GM19099 (cell line): ENCODE measurements around the gene TSTD1.

Experiments used
- POLR2A ChIP-seq: IDR thresholded peaks from 3 replicates; pipeline ENCODE4 v1.6.1; 2011; ENCODE audit warnings: low read depth; ENCODE audit not compliant: insufficient read length; ENCODE audit errors: extremely low read depth

Gene TSTD1, protein sequence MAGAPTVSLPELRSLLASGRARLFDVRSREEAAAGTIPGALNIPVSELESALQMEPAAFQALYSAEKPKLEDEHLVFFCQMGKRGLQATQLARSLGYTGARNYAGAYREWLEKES

DNA sequence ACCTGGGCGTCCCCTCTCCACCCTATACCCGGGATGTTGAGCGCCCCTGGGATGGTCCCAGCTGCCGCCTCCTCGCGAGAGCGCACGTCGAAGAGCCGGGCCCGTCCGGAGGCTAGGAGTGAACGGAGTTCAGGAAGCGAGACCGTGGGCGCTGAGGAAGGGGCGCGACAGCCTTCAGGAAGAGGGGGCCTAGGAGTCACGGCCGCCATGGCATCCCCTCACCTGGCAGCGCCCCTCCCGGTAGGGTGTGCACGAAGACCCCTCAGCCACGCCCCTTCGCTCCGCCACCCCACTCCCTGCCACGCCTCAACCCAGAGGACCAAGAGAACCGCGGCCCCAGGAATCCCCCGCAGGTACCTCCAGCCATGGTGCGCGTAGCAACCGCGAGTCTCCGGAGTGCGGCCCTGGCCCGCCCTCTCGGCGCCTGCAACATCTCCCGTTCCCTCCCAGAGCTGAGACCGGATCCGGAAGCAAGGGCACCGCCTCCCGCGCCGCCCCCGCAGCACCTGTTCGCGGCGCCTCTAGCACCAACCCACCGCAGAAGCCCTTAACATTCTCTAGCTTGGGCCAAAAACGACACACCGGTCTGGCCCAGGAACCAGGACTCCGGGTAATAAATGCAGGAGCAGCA, at the start of gene TSTD1:
TSS of gene TSTD1 (minus strand) at position 442 of the 631 bp plus-strand sequence. CDS start at position 367, 75 bp downstream.
- TF ChIP-seq POLR2A = peak; percentile 72

DNA sequence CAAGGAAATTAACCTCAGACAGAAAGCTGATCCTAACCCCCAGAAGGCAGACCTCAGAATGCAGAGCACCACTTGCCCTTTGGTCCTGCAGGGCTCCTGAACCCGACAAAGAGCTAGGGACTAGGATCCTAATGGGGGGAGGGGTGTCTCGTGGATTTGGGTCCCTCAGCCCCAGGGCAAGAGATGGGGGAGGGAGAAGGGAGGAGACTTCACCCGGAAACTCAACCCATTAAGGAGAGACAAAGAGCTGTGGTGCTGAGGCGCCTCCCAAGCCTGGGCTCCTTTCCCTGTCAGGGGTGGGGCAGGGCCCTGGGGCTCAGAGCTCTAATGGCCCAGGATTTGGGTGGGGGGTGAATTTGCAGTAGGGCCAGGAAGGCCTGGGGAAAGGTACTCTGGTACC, 47.7 kb upstream of the TSTD1 start:
- no peak for TF ChIP-seq POLR2A

DNA sequence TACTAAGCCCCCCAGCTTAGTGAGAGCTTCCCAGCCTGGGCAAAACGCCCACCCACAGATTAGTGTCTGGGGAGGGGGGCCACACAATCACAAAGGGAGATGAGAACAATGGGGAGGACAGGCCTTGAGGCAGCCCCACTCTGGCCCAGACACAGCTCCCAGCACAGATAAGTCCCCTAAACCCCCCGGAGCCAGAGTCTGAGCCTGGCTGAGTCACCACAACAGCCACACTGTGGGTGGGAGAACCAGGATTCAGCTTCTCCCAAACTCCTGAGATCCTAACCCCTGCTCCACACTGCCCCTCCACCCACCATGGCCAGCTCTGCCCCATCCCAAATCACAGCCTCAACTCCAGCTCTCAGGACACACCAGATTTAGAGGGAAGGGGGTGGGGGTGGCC, 46.4 kb upstream of the TSTD1 start:
- no peak for TF ChIP-seq POLR2A

- no peak for TF ChIP-seq POLR2A
Measured at GRCh38 chr1:161084597-161084988, 45.8 kb upstream of the TSTD1 start.

- TF ChIP-seq POLR2A = no peak
Measured at GRCh38 chr1:161083748-161084596, 45.2 kb upstream of the TSTD1 start.

- no peak for TF ChIP-seq POLR2A
Measured at GRCh38 chr1:161082996-161083747, 44.4 kb upstream of the TSTD1 start.

- TF ChIP-seq POLR2A = no peak
Measured at GRCh38 chr1:161082483-161082882, 43.7 kb upstream of the TSTD1 start.

DNA sequence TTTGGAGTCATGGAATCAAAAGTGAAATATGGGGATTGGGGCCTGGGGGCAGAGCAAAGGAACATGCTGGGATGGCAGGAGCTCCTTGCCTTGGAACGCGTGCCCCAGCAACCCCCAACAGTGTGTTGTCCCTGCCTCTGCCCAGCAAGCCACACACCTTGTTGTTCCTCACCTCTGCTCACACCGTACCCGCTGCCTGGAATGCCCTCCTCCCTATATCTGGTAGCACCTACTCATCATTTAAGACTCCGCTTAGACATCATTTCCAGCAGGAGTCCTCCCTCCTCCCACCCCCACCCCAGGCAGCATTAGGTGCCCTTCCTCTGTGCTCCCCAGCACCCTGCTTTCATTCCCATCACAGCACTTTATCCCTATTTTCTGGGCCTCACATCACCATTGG, 42.8 kb upstream of the TSTD1 start:
- TF ChIP-seq POLR2A = no peak

GRCh38 chr1:161080441-161081405, 42.0 kb upstream of the TSTD1 start:
- no peak for TF ChIP-seq POLR2A

GRCh38 chr1:161079436-161080110, 40.8 kb upstream of the TSTD1 start:
- no peak for TF ChIP-seq POLR2A

- TF ChIP-seq POLR2A = no peak
Measured at GRCh38 chr1:161077426-161077825, 38.7 kb upstream of the TSTD1 start.

DNA sequence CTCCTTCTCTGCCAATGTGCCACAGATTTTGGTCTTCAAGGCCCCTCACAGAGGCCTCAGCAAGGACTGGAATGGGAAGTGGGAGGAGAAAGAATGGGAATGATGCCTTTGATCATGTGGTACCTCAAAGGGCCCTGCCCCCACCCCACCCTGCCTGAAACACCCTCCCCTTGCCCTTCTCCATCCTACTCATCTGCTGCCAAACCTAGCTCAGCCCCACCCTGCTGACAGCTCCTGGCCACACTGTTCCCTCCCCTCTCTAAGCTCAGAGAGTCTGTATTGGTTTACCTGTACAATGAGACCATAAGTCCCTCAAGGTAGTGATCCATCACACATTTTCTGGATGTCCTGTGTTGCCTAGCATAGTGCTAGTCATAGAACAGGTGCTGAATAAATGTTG, 37.6 kb upstream of the TSTD1 start:
- TF ChIP-seq POLR2A = no peak

DNA sequence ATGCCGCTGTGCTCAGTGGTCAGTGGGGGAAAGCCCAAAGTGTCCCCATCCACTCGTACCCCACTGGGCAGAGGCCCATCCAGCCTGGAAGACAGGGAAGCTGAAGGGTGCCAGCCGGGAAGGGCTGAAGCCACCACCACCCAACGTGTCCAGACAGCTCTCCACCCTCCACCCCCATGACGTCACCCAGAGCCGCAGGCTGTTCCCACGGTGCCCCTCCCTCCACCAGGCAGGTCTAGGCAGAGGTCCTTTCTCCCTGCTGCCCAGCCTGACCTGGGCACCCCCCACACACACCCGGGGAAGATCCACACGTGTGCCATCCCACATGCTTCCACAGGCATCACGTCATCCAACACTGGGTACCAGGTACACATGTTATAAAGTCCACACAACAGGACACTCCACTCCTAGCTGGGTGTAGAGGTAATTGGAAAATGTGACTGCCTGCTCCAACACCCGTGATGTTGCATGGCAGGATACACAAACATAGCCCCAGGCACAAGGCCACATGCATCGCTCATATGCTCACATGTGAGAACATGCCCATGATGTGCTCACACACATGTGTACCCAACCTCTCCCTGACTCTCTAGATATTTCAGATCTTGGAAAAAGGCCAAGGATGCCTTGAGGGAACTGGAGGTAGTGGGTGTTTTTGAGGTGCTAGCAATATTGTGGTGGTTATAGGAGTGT, 36.1 kb upstream of the TSTD1 start:
- no peak for TF ChIP-seq POLR2A
